SK-N-SH treated with all-trans-retinoic acid at 6 μM for 48 hours (cell line): ENCODE measurements around the gene FXYD4.

Experiments
- ARNTL ChIP-seq: fragments of 450-650 bp; formaldehyde crosslinking; IDR thresholded peaks from 2 replicates; pipeline ENCODE4 v1.5.0; 2020; ENCODE audit warnings: low read depth, mild to moderate bottlenecking, moderate library complexity, borderline replicate concordance

Gene FXYD4

DNA sequence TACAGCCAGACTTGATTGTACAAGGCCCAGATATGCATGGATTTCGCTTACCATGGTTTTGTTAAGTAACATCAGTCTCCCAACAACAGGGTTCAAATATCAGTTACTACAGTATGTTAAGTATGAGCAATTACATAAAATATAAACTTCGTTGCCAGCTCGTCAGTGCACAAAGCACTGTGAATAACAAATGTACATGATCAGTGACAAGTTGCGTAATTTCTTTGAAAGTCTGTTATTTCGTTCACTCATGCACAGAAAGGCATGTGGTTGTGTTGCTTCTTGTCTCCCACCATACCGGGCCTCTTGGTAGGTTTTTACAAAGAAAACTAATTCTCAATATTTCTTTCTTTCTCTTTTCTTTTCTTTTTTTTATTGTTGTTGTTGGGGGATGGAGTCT is 53.0 kb downstream of the FXYD4 start (continued):
- TF ChIP-seq ARNTL (CRISPR knock-in tag): no peak
